Stimulated activated CD4-positive, alpha-beta T cell treated with anti-CD3 and anti-CD28 coated beads, TNF-alpha, amount 100 ng/mL, for 1 hour (primary cell): ENCODE results near the gene FAM83D.

Experiments used
- DNase-seq, 3 donors: peaks; one replicate each; pipeline ENCODE4 v3.0.0-alpha.2; 2020; ENCODE audit warnings: low read depth in 3 of 3, low spot score in 1 of 3

FAM83D gene

DNA sequence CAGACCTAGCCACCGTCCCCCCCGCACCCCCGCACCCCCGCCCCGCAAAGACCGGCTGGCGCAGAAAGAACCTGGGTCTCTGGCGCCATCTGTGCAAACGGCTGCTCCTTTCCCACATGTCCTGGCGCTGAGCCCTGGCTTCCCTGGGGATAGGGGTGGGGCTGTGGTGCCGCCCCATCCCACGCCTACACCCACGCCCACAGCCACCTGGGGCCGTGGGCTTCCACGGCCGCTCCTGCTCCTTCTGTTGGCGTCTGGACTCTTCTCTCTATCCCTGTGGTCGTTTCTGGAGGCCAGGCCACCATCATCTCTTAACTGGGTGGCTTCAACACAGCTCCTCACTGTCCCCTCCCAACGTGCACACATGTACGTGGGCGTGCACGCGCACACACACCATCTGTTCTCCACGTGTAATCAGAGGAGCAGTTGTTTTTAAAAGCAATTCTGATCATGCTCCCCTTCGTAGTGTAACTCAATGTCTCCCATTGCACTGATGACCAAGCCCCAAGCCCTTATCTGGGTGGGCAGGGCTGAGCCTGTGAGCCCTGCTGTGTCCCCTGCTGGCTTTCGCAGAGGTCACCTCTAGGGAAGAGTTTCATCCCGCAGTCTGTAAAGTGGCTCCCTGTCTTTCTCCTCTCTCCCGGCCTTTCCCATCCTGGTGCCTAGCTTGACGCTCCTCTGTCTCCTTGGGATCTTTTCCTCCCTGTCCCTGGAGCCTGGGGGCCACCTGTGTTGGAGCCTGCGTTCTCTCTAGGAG is 31.9 kb upstream of the FAM83D start:
- DNase-seq: no peak

DNA sequence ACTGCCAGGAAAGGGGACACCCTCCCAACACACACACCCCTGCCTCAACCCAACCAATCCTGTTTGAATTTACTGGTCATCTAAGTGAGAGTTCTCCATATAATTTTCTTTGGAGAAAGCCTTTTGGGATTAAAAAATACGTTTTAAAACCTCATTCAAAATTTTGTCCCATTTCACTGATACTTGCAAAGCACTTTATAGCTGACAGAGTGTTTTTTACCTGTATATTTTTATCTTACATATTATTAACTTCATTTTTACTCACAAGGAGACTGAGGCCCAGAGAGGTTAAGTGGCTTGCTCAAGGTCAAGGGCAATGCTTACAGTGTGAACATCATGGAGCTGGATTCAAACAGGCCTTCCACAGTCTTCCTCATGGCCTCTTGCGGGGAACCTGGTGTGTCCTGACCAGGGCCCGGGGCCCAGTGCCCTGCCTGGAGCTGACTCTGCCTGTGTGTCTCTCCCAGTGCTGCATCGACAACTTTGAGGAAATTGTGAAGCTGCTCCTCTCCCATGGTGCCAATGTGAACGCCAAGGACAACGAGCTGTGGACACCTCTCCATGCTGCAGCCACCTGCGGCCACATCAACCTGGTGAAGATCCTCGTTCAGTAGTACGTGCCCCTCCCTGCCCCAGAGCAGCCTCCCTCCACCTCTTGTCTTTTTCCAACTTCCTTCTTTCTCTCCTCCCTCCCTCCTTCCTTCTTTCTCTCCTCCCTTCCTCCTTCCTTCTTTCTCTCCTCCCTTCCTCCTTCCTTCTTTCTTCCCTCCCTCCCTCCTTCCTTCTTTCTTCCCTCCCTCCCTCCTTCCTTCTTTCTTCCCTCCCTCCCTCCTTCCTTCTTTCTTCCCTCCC is 30.9 kb upstream of the FAM83D start:
- no peak for DNase-seq

DNA sequence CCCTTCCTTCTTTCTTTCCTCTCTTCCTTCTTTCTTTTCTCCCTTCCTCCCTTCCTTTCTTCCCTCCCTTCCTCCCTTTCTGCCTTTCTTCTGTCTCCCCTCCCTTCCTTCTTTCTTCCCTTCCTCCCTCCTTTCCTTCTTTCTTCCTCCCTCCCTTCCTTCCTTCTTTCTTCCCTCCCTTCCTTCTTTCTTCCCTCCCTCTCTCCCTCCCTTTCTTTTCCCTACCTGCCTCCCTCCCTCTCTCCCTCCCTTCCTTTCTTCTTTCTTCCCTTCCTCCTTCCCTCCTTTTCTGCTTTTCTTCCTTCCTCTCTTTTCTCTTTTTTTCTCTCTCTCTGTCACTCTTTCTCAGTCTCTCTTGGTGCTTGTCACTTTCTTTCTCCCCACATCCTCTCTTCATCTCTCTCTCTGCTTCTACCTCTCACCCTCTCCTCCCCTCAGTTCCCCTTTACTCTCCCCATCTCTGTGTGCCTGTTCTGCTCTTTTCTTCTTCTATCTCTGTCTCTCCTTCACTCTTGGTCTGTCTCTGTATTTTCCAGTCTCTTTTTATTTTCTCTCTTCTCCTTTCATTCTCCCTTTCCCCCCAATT is 30.1 kb upstream of the FAM83D start:
- DNase-seq: no peak

DNA sequence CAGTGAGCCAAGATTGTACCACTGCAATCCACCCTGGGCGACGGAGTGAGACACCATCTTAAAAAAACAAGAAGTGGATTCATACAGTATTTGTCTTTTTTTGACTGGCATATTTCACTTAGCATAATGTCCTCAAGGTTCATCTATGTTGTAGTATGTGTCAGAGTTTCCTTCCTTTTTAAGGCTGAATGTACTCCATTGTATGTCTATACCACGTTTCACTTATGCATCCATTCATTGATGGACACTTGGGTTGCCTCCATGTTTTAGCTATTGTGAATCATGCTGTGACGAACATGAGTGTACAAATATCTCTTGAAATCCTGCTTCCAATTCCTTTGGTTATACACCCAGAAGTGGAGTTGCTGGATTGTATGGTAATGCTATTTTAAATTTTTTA is 28.9 kb upstream of the FAM83D start:
- DNase-seq: no peak

GRCh38 chr20:38900606-38901005 is 25.6 kb upstream of the FAM83D start:
- DNase-seq: no peak

- no peak for DNase-seq
Measured at GRCh38 chr20:38902601-38903000, 23.6 kb upstream of the FAM83D start.

DNA sequence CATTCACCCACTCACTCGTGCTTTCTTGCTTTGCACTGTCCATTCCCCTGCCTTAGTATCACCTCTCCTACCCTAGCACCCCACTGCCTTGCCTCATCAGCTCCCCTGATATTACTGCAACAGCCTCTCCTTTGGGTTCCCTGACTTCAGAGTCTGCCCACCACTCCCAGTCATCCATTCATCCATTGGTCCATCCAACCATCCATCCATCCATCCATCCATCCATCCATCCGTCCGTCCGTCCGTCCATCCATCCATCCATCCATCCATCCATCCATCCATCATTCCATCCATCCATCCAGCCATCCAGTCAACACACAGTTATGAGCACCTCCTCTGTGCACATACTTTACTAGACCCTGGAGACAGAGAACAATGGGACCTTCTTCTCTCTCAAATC is 22.9 kb upstream of the FAM83D start:
- DNase-seq: no peak

GRCh38 chr20:38905375-38905774 is 20.8 kb upstream of the FAM83D start:
- no peak for DNase-seq

DNA sequence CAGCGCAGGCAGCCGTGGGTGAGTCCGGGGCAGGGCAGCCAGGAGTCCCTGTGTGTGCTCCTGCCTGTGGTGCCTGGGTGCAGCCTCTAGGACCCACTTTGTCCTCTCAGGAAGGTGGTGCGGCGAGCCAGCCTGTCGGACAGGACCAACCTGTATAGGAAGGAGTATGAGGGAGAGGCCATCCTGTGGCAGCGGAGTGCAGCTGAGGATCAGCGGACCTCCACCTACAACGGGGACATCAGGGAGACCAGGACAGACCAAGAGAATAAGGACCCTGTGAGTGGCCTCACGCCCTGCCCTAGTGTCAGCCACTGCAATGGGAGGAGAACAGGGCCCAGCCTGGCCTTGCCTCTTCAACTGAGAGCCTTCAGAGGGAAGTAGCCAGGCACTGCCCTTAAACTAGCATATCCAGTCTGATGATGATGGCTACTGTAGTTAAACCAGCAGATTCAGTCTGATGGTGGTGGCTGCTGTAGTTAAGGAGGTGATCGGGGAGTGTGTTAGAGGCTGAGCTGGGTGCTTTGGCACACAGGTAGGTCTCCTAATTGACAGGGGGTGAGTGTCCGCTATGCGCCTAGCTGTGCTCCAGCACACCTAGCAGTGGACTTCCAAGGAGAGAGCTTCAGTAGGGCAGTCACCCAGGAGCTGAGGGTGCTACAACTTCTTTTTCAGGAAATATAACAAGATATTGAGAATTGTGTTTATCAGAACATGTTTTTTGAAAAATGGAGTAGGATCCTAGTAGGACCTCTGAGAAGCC is 18.1 kb upstream of the FAM83D start:
- DNase-seq: no peak

GRCh38 chr20:38915355-38915754 is 10.9 kb upstream of the FAM83D start:
- DNase-seq: no peak

GRCh38 chr20:38917657-38918056 is 8.6 kb upstream of the FAM83D start:
- DNase-seq: no peak

DNA sequence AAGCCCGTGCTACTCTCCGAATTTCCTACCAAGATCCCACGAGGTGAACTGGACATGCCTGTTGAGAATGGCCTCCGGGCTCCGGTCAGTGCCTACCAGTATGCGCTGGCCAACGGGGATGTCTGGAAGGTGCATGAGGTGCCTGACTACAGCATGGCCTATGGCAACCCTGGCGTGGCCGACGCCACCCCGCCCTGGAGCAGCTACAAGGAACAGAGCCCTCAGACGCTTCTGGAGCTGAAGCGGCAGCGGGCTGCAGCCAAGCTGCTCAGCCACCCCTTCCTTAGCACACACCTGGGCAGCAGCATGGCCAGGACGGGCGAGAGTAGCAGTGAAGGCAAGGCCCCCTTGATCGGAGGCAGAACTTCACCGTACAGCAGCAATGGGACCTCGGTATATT is 8.0 kb upstream of the FAM83D start:
- no peak for DNase-seq

DNA sequence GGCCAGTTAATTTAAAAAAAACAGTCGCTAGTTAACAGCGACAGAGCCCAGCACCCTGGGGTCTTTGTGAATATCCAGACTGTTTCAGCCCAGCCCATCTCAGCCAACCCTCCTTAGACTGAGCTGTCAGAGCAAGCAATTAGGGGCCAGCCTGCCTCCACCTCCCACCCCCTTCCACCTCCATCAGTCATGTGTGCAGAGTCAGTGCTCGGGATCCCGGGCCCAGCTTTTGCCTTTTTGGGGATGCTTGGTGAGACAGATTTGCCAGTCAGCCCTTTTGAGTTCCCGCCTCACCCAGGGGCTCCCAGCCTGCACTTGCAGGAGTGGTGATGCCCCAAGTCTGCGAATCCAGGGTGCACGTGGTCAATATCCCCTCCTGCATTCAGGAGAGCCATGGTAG is 6.5 kb upstream of the FAM83D start:
- DNase-seq: no peak

- DNase-seq: no peak
Measured at GRCh38 chr20:38920411-38920810, 5.8 kb upstream of the FAM83D start.

DNA sequence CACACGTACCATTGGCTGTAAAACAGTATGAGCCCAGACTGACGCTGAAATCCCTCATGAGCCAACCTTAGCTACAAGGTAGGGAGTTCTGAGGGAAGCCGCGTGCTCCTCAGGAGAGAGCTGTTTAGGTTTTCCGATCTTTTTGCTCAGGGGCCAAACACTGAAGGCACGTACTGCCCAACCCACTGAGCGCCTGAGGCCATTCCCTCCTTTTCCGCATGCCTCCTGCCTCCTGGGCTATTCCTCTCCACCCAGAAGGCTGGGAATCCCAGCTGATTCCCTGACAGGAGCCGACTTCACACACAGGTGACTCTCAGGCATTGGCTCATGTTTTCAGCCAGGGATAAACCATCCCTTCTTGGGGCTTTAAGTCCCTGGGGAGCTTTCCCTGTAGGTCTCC is 5.4 kb upstream of the FAM83D start:
- DNase-seq: no peak

DNA sequence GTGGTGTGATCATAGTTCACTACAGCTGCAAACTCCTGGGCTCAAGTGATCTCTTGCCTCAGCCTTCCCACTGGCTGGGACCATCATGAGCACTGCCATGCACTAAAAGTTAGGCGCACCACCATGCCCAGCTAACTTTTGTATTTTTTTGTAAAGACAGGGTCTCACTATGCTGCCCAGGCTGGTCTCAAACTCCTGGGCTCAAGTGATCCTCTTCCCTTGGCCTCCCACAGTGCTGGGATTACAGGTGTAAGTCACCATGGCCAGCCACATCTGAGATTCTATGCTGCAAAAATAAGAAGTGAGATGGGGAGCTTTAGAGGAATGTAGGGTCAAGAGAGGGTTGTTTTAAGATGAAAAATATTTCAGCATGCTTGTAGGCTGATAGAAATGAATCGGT is 1.5 kb upstream of the FAM83D start:
- no peak for DNase-seq

DNA sequence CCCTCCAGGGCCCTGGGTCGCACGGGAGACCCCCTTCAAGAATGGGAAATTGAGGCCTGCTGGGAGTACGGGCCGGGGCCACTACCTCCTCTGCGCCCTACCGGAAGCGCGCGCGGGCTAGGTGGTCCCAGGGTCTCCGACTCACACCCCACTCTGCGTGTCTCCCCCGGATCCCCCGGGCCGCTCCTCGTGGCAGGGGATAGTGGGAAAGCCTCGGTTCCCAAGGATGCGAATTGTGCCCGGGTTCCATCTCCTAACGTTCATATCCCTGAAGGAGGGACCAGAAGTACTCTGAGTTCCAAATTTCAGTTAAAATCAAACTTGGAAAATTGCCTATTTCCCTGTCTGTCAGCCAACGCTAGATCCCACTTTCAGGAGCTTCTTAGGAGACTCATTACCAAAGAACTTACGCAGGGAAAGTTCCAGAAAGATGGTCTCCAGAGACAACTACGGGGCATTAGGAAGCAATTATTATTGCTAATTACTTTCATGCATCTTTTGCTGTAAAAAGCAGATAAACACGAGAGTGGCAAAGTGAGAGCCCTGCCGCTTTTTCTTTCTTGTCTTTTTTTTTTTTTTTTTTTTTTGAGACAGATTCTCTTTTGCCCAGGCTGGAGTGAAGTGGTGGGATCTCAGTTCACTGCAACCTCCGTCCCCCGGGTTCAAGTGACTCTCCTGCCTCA is 858 bp downstream of the FAM83D start:
- DNase-seq: no peak

DNA sequence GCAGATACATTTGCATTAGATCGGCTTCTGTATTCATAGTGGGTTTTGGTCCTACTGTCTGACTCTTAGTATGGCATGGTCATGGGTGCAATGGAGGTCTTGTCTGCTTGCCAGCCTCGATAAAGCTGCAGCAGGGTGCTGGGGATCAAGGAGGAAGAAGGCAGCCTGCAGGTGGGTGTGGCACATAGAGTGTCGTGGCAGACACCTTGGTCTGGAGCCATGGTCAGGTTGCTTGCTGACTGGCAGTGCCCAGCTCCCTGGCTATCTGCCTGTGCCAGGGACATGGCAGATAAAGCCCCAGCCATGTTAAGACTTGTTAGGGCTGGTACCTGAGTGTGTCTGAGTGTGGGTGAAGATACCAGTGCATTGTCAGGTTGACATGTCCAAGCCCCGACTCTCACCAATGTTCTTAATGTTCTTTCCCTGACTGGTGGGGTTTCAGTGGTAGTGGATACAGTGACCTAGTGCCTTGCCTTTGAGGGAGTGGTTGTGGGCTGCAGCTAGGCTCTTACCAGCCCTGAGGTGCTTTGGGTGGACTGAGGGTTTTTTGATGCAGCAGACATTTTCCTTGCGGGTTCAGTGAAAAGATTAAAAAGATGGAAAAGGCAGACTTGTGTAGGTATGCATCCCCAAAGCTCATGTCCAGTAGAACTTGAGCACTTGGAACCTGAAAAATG is 1.8 kb downstream of the FAM83D start:
- no peak for DNase-seq

DNA sequence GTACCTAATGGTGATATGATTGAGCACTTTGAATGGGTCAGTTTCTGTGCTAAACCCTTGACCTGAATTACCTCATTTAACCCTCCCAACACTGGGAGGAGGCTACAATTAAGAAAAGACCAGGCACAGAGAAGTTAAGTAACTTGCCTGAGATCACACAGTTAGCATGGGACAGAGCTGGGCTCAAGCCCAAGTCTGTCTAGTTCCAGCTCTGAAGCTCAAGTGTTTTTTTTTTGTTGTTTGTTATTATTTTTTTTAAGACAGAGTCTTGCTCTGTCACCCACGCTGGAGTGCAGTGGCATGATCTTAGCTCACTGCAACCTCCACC is 4.0 kb downstream of the FAM83D start:
- DNase-seq: no peak

DNA sequence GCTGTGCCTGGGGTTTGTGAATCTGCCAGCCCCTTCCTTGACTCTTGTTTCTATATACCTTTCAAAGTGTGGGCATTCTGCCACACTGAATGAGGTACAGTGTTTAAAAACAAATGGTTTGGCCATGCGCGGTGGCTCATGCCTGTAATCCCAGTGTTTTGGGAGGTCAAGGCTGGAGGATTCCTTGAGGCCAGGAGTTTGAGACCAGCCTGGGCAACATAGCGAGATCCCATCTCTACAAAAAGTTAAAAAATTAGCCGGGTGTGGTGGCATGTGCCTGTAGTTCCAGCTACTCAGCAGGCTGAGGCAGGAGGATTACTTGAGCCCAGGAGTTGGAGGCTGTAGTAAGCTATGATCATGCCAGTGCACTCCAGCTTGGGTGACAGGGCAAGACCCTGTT is 5.8 kb downstream of the FAM83D start:
- no peak for DNase-seq
